Eye (tissue), 1 donor: Measurements from ENCODE around the gene BOLA2B.
"Not testable (repeated sequence)": the region's sequence is repeated elsewhere in the genome, so short reads cannot be mapped to it uniquely, and the experiment has no call there.

ENCODE experiments used
- DNase-seq: peaks from one replicate; pipeline ENCODE4 v3.0.0-alpha.2; 2015

Gene BOLA2B

DNA sequence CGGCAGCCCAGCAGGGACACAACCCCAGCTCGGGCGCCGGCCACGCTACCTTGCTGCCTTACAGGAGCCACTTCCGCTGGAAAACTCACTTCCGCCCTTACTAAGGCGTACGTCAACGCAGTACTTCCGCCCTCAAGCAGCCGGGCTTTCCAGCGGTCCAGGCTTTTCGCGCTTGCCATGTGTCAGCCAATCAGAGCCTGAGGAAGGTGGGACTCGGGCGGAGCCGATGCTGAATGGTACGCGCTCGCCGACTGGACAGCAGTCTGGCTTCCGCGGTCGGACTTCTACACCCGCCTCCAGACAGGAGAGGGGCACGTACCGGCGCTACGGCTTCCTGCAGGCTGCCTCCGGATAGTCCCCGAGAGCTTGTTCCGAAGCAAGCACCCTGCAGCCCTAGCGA, at the start of gene BOLA2B, which contains the start of gene SLX1A:
Gene BOLA2B, minus strand, starts transcription at position 52 of the 400 bp plus-strand sequence. CDS start 71 bp downstream, outside the sequence.
Gene SLX1A, plus strand, starts transcription at position 261 of the 400 bp plus-strand sequence. CDS start 210 bp downstream, outside the sequence.
- not testable (repeated sequence) for DNase-seq

DNA sequence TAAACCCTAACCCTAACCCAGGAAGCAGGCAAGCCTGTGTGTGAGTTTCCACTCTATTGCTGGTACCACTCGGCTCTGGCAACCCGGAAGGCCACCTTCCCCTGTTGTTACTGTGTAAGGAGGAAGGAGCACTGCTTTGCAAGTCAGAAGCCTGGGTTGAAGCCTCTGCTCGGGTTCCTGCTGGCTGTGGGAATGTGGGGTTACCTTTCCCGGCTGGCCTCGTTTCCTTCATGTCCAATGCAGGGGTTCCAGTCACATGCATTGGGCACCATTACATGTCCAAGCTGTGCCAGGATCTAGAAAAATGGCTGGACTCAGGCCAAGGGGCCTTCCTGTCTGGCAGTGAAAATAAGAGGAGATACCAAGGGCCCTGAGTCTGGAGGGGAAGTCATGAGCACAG, 23.6 kb upstream of the BOLA2B start:
- DNase-seq, result not testable (repeated sequence)

DNA sequence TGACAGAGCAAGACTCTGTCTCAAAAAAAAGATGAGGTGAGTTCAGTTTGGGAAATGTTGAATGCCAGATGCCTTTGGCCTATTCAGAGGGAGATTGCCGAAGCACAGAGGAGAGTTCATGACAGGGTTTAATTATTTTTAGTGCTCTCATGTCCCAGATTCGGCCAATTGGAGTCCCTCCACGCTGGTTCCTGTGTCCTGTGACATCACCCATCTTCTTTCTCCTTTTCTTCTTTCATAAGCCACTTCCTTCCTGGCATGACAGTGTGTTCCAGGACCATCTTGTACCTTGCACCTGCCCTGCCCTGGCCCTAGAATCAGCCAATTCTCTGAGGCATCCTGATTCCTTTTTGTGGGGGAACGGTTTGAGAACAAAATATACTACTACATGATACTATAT, 17.9 kb upstream of the BOLA2B start:
- not testable (repeated sequence) for DNase-seq

DNA sequence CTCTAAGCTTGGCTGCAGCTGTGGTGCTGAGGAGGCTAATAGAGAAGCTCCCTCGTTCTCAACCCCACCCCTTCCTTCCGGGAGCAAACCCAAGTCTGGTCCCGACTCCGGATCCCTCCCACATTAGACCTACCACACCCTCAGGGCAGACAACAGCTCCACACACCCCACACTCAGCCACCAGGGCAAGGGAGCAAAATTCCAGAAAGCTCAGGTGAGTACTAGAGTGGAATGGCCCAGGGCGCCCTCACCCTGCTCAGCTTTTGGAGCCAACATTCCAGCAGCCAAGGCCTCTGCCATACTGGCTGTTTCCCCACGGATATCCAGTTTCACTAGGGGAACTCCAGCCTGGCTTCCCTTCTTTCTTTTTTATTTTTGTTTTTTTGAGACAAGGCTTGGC, 15.6 kb upstream of the BOLA2B start:
- DNase-seq, result not testable (repeated sequence)

DNA sequence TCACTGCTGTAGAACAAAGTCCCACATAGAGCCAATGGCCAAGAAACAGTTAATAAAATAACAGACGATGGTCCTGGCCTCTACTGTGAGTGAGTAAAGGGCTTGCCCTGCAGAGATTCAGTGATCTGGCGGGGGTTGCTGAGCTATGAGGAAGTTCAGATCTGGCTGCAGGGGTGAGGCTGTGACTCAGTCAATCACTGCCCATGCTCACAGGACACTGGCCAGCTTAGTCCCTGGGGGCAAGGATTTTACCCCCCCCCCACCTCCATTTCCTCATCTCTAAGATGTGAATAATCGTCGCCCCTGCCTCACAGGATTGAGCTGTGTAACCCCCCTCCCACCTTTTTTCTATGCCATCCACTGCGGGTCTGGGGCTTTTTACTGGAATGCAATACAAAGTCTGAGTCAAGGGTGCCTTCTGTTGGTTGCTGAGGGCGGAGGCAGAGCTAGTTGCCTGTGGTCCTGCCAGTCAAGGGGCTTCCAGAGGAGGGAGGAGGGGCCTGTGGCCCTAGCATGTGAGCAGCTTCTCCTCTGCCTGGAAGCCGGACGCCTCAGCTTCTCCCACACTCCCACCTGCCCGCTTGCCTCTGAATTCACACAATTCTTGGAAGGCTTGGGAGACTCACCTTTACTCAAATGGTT, 13.7 kb upstream of the BOLA2B start:
- DNase-seq, result not testable (repeated sequence)

DNA sequence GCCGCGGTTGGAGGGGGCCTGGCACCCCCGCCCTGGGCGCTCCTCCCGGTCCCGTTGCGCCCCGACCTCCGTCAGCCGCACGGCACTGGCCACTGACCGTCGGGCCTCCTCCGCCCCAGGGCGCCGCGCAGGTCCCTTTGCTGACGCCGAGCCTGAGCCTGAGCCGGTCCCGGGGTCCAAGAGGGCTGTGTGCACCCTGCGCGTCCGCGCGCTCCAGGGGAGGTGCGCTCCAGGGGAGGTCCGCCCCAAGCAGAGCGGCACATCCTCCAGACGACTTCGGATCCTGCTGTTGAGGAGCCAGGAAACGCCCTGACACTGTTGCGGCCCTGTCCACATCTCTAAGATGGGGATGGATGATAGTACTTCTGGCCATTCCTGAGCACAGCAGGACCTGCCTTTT, 12.8 kb upstream of the BOLA2B start:
- DNase-seq, result not testable (repeated sequence)

DNA sequence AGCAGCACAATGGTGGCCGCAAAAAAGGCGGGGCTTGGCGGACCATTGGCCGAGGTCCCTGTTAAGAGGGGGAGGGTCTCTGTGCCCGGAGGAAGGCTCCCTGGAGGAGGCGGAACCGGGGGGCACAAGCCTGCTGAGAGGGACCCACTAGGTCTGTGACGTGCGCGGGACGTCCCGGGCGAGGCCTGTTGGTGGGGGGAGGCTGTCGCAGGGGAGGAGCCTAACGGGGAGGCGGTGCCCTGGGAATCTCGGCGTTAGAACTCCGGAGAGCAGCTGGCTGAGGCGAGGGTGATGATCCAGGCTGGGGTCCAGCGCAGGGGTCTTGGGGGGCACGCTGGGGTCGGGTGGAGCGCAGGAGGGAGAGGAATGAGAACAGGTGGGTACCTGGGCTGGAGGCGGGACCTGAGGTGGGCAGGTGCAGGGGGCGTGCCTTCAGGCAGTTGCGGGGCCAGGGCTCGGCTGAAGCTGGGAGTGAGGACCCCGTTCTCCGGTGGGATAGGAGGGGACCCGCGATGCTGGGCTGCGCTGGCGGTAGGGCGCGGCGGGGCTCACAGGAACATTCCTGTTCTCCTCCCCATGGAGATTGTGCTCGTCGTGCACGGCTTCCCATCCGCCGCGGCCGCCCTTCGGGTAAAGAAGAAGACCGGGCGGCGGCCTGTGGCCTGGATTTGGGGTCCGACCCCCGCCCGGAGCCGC, 12.2 kb upstream of the BOLA2B start:
- not testable (repeated sequence) for DNase-seq

DNA sequence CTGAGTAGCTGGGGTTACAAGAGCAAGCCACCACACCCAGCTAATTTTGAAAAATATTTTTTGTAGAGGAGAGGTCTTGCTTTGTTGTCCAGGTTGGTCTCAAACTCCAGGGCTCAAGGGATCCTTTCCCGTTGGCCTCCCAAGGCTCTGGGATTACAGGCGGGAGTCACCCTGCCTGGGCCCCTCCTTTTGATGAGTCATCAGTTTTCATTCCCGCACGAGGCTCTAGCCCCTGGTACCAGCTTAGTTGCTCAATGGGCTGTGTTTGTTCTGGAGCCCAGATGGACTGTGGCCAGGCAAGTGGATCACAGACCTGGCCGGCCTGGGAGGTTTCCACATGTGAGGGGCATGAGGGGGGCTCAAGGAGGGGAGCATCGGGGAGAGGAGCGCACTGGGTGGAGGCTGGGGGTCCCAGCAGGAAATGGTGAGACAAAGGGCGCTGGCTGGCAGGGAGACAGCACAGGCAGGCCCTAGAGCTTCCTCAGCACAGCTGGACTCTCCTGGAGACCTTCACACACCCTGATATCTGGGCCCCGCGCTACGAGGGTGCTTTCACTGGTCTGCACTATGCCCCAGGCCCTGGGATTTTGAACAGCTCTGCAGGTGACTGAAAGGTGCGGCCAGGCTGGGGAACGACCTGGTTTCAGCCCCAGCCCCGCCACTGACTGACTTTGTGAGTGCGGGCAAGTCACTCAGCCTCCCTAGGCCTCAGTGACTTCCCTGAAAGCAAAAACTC, 6.3 kb upstream of the BOLA2B start:
- DNase-seq, result not testable (repeated sequence)

DNA sequence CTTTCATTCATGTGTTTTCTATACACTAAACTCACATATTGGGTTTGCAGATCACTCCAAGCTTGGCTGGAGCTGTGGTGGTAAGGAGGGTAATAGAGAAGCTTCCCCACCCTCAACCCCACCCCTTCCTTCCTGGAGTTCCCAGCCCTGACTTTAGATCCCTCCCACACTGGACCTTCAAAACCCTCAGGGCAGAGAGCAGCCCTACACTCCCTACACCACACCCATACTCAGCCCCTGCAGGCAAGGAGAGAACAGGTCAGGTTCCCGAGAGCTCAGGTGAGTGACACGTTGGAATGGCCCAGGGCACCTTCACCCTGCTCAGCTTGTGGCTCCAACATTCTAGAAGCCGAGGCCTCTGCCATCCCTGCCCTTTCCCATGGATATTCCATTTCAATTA, 5.6 kb upstream of the BOLA2B start, which contains the start of gene SULT1A3:
Gene SULT1A3, plus strand, starts transcription at position 207 of the 400 bp plus-strand sequence. CDS start 1,474 bp downstream, outside the sequence.
- DNase-seq, result not testable (repeated sequence)

DNA sequence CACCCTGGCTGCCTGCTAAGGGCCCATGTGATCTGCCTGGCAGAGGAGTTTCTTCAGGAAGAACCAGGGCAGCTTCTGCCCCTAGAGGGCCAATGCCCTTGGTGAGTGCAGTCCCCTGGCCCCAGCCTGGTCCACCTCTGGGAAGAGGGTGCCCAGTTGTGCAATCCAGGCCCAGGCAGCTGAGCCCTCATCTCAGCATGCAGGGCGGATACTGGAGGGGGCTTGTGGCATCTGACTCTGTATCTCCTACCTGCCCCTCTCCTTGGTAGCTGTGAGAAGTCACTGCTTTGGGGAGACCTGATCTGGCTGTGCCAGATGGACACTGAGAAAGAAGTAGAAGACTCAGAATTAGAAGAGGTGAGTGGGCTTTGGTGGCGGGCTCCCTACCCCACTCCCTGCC, 3.5 kb upstream of the BOLA2B start:
- not testable (repeated sequence) for DNase-seq

DNA sequence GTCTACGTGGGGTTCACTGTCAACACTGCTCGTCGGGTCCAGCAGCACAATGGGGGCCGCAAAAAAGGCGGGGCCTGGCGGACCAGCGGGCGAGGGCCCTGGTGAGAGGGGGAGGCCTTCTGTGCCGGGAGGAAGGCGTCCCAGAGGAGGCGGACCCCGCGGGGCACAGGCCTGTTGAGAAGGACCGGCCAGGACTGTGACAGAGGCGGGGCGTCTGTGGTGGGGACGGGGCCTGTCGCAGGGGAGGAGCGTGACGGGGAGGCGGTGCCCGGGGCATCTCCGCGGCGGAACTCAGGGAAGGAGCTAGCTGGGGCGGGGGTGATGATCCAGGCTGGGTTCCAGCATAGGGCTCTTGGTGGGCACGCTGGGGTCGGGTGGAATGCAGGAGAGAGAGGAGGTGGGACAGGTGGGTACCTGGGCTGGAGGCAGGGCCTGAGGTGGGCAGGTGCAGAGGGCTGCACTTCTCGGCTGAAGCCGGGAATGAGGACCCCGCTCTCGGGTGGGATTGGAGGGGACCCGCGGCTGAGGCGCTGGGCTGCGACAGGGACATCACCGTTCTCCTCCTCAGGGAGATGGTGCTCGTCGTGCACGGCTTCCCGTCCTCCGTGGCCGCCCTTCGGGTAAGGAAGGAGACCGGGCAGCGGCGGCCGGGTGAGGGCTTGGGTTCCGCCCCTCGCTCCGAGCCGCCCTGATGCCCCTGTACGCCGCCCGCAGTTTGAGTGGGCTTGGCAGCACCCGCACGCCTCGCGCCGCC, 883 bp upstream of the BOLA2B start:
- not testable (repeated sequence) for DNase-seq

DNA sequence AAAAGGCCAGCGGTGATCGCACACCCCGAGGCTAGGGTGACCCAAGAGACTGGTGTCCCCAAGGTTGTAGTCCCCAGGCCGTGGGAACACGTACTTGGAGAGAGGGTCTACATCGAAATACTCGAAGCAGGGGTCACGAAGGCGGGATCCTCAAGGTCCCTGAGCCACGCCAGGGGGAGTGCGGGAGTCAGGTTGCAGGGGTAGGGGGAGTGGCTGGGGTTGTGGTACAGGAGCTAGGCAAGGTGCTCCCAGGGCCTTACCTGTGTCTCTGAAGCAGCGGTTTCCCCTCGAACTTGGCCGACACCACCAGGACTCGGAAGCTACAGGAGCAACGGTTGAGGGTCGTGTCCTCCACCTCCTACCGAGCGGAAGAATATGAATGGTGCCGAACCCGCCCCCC, 368 bp downstream of the BOLA2B start:
- not testable (repeated sequence) for DNase-seq

DNA sequence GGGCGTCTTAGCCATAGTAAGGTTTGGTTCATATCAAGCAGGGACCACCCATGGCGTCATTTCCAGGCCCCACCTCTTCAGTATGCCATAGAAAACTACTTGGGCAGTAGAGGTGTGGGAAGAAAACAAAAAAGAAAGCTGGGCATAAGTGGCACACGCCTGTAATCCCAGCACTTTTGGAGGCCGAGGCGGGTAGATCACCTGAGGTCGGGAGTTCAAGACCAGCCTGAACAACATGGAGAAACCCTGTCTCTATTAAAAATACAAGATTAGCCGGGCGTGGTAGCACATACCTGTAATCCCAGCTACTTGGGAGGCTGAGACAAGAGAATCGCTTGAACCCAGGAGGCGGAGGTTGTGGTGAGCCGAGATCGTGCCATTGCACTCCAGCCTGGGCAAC, 2.3 kb downstream of the BOLA2B start:
- not testable (repeated sequence) for DNase-seq

DNA sequence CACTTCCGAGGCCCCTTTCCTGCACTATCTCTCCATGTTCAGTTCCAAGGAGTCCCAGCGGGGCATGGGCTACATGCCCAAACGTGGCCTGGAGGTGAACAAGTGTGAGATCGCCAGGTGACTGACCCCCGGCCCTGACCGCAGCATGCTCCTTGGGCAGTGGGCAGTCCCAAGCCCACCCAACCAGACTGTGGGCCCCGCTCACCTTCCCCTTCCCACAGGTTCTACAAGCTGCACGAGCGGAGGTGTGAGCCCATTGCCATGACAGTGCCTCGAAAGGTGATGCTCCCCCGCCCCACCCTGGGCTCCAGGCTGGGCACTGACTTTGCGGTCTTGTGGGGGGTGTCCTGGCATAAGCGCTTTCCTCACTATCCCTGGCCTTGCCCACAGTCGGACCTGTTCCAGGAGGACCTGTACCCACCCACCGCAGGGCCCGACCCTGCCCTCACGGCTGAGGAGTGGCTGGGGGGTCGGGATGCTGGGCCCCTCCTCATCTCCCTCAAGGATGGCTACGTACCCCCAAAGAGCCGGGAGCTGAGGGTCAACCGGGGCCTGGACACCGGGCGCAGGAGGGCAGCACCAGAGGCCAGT, 5.4 kb downstream of the BOLA2B start:
- DNase-seq, result no peak

DNA sequence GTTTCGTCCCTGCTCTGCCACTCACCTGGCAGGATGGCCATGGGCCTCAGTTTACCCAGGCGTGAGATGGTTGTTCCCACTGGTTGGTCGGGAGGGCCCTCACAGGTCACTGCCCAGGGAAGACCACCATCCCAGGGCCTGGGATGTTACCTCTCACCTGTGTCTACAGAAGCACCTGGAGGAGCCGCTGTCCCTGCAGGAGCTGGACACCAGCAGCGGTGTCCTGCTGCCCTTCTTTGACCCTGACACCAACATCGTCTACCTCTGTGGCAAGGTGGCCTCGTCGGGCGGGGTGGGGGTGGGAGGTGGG, 6.0 kb downstream of the BOLA2B start:
- no peak for DNase-seq

DNA sequence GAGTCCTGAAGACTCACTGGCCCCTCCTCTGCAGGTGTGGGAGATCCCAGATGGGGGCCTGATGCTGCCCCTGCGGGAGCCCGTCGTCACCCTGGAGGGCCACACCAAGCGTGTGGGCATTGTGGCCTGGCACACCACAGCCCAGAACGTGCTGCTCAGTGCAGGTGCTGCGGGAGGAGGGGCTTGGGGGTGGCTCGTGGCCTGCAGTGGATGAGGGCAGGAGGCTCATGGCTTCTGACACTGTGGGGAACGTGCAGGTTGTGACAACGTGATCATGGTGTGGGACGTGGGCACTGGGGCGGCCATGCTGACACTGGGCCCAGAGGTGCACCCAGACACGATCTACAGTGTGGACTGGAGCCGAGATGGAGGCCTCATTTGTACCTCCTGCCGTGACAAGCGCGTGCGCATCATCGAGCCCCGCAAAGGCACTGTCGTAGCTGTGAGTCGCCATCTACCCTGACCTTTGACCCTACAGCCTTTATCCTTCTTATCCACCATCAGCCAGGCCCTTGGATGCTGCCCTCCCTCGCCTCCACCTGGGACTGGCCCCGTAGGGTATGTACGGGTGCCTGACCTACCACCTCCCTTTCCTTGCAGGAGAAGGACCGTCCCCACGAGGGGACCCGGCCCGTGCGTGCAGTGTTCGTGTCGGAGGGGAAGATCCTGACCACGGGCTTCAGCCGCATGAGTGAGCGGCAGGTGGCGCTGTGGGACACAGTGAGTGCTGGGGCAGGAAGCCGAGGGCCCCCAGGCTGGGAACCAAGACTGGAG, 6.5 kb downstream of the BOLA2B start:
- peak; percentile 44 for DNase-seq

DNA sequence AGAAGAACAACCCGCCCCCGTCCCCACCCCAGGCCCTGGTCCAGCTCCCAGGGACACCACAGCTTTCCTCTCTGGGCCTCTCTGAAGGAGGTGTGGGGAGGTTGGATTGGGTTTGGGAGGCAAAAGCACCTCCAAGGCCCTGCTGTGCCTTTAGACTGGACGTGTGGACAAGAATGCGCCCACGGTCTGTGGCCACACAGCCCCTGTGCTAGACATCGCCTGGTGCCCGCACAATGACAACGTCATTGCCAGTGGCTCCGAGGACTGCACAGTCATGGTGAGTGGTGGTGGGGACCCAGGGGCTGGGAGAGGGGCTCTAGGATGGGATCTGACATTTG, 7.1 kb downstream of the BOLA2B start:
- DNase-seq, result no peak

DNA sequence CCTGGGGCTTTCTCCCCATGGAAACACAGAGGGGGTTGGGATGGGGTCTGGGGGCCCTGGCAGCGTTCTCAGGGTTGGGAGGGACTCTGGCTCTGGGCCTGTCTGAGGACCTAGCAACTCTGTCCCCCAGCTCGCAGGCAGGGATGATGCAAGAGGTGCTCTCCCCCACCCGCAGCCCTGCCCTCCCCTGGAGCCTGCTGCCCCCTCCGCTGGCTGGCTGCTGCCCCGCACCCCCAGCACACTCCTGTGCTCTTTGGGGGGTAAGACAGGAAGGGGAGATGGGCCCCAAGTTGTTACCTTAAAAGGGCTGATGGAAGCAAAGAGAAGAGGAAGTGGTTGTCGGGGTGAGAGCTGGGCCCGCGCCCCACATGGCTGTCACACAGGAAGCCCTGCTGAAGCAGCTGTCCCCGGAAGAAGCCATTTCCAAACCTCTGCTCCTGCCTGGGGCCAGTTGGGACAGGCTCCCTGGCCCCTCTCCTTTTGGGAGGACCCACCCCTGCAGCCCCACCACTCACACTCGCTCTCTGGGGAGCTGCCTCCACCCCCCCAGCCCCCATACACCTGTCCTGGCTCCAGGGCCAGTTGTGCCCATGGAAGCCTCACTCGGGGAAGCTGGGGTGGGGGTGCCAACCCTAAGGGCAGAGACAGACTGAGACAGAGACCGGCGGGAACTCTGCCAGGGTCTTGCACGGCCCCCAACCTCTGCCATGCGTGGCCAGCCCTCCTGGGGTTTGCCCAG, 7.6 kb downstream of the BOLA2B start:
- DNase-seq, result no peak

DNA sequence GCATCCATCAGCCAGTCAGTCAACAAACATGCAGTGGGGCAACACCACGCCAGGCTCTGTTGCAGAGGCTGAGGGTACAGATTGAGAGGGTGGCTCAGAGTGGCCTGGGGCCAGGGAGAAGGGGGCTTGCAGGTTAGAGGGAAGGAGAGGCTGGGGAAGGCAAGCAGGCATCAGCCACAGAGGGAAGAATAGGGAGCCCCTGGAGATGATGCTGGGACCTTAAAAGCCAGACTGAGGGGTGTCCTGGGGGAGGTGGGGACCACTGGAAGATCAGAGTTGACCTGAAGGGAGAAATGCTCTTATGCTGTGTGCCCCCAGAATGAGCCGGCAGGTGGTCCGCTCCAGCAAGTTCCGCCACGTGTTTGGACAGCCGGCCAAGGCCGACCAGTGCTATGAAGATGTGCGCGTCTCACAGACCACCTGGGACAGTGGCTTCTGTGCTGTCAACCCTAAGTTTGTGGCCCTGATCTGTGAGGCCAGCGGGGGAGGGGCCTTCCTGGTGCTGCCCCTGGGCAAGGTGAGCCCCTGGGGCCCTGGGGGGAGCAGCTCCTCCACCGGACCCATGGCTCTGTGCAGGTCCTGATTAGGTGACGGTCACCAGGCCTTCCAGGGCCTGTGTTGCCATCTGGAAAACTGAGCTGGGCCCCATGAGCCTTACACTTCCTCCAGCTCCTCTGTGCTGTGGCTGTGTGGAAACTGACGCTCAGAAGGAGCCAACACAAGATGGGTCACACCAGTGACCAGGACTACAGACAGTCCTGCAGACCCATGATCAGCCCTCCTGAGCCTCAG, 8.4 kb downstream of the BOLA2B start:
- no peak for DNase-seq
